GM12878 (cell line): ENCODE results near the gene SNX22. TPM values are rescaled to one million over a fixed set of nuclear protein-coding genes. Genes with fewer than 3 reads are reported as not detected.

Source experiments
- ATF7 ChIP-seq: fragments of 450-650 bp; IDR thresholded peaks from 2 replicates; pipeline ENCODE4 v1.6.1; 2016; ENCODE audit warnings: low read depth, mild to moderate bottlenecking
- CBX5 ChIP-seq: sonication (generic); IDR thresholded peaks from 2 replicates; pipeline ENCODE4 v1.6.1; 2016; ENCODE audit warnings: low read depth, moderate library complexity, mild to moderate bottlenecking, inconsistent platforms
- CEBPB ChIP-seq, 2 experiments: fragments of 150-350 bp in 1 of 2; IDR thresholded peaks; 2 replicates each; pipeline ENCODE4 v1.6.1; 2012 to 2014; ENCODE audit warnings: low read depth in 2 of 2, low read length in 2 of 2, borderline replicate concordance in 1 of 2, inconsistent platforms in 1 of 2
- CHD1 ChIP-seq: IDR thresholded peaks from 2 replicates; pipeline ENCODE4 v1.6.1; 2012; ENCODE audit warnings: low read depth, low read length, improper control_type of control experiment
- CHD2 ChIP-seq: IDR thresholded peaks from 2 replicates; pipeline ENCODE4 v1.6.1; 2011; ENCODE audit warnings: low read depth, low read length, improper control_type of control experiment, borderline replicate concordance
- EGR1 ChIP-seq, 2 experiments: IDR thresholded peaks; 1 replicate in 1 of 2; 2 replicates in 1 of 2; pipeline ENCODE4 v1.6.1; 2011 to 2012; ENCODE audit warnings: low read depth in 2 of 2, low read length in 2 of 2, borderline replicate concordance in 1 of 2, mild to moderate bottlenecking in 1 of 2, moderate library complexity in 1 of 2
- EP300 ChIP-seq, 2 experiments: fragments of 150-350 bp in 1 of 2; IDR thresholded peaks; 2 replicates each; pipeline ENCODE4 v1.6.1; 2011 to 2012; ENCODE audit warnings: low read depth in 2 of 2, low read length in 2 of 2, borderline replicate concordance in 1 of 2, improper control_type of control experiment in 1 of 2, inconsistent platforms in 1 of 2; ENCODE audit not compliant: control insufficient read depth in 1 of 2
- FOS ChIP-seq: IDR thresholded peaks from 3 replicates; pipeline ENCODE4 v1.6.1; 2011; ENCODE audit warnings: borderline replicate concordance; ENCODE audit not compliant: insufficient read length; ENCODE audit errors: extremely low read depth
- HDAC2 ChIP-seq: fragments of 200-600 bp; sonication (generic); IDR thresholded peaks from 2 replicates; pipeline ENCODE4 v1.6.1; 2017
- IRF5 ChIP-seq: fragments of 450-650 bp; IDR thresholded peaks from 2 replicates; pipeline ENCODE4 v1.6.1; 2017; ENCODE audit warnings: borderline replicate concordance
- KDM1A ChIP-seq: fragments of 200-600 bp; sonication (generic); IDR thresholded peaks from 2 replicates; pipeline ENCODE4 v1.6.1; 2016; ENCODE audit warnings: borderline replicate concordance
- LARP7 ChIP-seq: fragments of 450-650 bp; IDR thresholded peaks from 2 replicates; pipeline ENCODE4 v1.6.1; 2017; ENCODE audit warnings: mild to moderate bottlenecking
- MYC ChIP-seq: IDR thresholded peaks from 2 replicates; pipeline ENCODE4 v1.6.1; 2011; ENCODE audit warnings: mild to moderate bottlenecking, low read length, moderate library complexity, inconsistent platforms; ENCODE audit not compliant: insufficient read depth, insufficient replicate concordance, insufficient read length, severe bottlenecking
- RELB ChIP-seq: fragments of 450-650 bp; IDR thresholded peaks from 2 replicates; pipeline ENCODE4 v1.6.1; 2017; ENCODE audit warnings: low read depth, mild to moderate bottlenecking, moderate library complexity
- RFX5 ChIP-seq: IDR thresholded peaks from 2 replicates; pipeline ENCODE4 v1.6.1; 2011; ENCODE audit warnings: low read depth, low read length, improper control_type of control experiment
- SMARCA5 ChIP-seq: fragments of 450-650 bp; IDR thresholded peaks from 2 replicates; pipeline ENCODE4 v1.6.1; 2017; ENCODE audit warnings: mild to moderate bottlenecking
- SRF ChIP-seq, 2 experiments: IDR thresholded peaks; 2 replicates each; pipeline ENCODE4 v1.6.1; 2011; ENCODE audit warnings: low read depth in 2 of 2, low read length in 2 of 2, mild to moderate bottlenecking in 1 of 2, moderate library complexity in 1 of 2
- ZNF207 ChIP-seq: fragments of 450-650 bp; IDR thresholded peaks from 2 replicates; pipeline ENCODE4 v1.6.1; 2014; ENCODE audit warnings: antibody characterized with exemption, mild to moderate bottlenecking, borderline replicate concordance
- polyA plus RNA-seq, 11 experiments: library from polyadenylated mRNA; depleted of rRNA in 4 of 11; unstranded in 6 of 11; stranded (reverse) in 5 of 11; fragments of >200 nt; fragmentation: Nextera tagmentation in 4 of 11; fragmentation: Illumina TruSeq in 1 of 11; extraction: Ambion mirVana in 4 of 11; extraction: Trizol in 1 of 11; gene quantifications; 1 replicate in 1 of 11; 2 replicates in 10 of 11; pipeline versions ENCODE4 v1.2.1 to v1.2.3, GENCODE V29; 2011 to 2016; ENCODE audit warnings: inconsistent platforms in 2 of 11, missing spikeins in 2 of 11, low read depth in 1 of 11
- total RNA-seq, 4 experiments: library from RNA; depleted of rRNA in 3 of 4; stranded (reverse); fragments of >200 nt in 3 of 4; fragmentation: Illumina TruSeq in 1 of 4; extraction: Trizol in 1 of 4; gene quantifications; 2 replicates each; pipeline versions ENCODE4 v1.2.1 to v1.2.3, GENCODE V29; 2013 to 2021
- TF ChIP-seq, protein P1 (sequence below), 3 experiments: IDR thresholded peaks in 2 of 3; conservative IDR thresholded peaks in 1 of 3; 2 replicates each; pipeline ENCODE4 v1.5.1; 2011; ENCODE audit warnings: low read depth in 3 of 3, low read length in 3 of 3, mild to moderate bottlenecking in 3 of 3, control low read depth in 2 of 3, moderate library complexity in 2 of 3, inconsistent platforms in 1 of 3, mixed read lengths in 1 of 3; ENCODE audit not compliant: control insufficient read depth in 2 of 3, insufficient read depth in 1 of 3; ENCODE audit errors: extremely low read depth in 1 of 3
- TF ChIP-seq, protein P2 (sequence below): fragments of 450-650 bp; formaldehyde crosslinking; IDR thresholded peaks from 2 replicates; pipeline ENCODE4 v1.4.0; 2020; ENCODE audit warnings: mild to moderate bottlenecking, moderate library complexity

SNX22 gene
- total and polyA plus RNA-seq, 10 of the 15 experiments (the other 5 are each of a cell fraction or from before 2014, with no cell fraction given): 4.4 to 29.0 (median 8.7) TPM

DNA sequence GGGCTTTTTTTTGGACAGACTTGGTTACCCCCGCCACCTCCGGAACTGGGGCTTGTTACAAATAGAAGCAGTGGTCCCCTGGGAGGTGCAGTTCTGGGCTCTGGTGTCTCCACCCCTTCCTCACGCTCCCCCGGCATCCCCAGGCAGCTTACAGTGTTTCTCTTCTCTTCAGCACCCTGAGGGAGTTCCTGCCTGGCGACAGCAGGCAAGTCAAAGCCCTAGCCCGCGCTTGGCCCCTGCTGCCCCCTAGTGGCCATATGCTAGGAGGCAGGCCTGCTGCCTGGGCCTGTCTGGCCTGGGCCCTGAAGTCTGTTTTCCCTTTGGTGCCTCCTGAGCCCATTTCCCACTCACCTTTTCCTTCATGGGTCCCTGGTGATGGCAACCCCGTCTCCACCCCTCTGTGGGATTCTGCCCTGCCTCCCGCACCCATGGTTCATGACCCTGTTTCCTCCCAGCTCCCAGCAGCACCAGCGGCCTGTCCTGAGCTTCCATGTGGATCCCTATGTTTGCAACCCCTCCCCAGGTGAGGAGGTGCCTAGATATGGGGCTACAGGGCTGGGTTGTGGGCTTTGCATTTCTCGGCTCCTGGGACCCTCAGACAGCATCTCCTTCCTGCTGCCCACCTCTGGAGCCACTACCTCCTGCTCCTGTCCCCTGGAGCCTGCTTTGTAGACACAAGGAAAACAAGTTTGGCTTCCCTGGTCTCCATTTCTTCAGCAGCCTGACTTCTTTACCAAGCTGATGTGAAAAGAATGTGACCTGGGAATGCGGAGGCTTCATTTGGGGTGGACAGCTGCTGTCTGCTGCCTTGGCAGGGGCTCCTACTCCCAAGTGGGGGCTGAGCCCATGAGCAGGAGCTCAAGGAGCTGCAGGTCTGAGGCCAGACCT, 2.2 kb downstream of the SNX22 start (continued):
- TF ChIP-seq SMARCA5 (peak; percentile 95), RFX5 (peak; percentile 68; the same call in 1 of the 2 replicates), LARP7 (peak; percentile 82), SRF (IDR thresholded peaks at IDR 0.05; ENCODE audit: low read depth in 2 of 2, low read length in 2 of 2) (no peak), IRF5 (no peak), CBX5 (no peak), KDM1A (no peak), HDAC2 (no peak), FOS (no peak), ATF7 (no peak), CEBPB (IDR thresholded peaks at IDR 0.05; ENCODE audit: borderline replicate concordance in 1 of 2, low read depth in 2 of 2, low read length in 2 of 2) (no peak), EP300 (IDR thresholded peaks at IDR 0.05; ENCODE audit: borderline replicate concordance in 1 of 2, control insufficient read depth in 1 of 2, low read depth in 2 of 2, low read length in 2 of 2) (no peak), RELB (no peak), ZNF207 (peak; percentile 50; the same call in 1 of the 2 replicates), CHD1 (no peak), CHD2 (no peak), EGR1 (IDR thresholded peaks at IDR 0.05; ENCODE audit: borderline replicate concordance in 1 of 2, low read depth in 2 of 2, low read length in 2 of 2) (no peak), MYC (no peak)
- TF ChIP-seq, protein P1, sequence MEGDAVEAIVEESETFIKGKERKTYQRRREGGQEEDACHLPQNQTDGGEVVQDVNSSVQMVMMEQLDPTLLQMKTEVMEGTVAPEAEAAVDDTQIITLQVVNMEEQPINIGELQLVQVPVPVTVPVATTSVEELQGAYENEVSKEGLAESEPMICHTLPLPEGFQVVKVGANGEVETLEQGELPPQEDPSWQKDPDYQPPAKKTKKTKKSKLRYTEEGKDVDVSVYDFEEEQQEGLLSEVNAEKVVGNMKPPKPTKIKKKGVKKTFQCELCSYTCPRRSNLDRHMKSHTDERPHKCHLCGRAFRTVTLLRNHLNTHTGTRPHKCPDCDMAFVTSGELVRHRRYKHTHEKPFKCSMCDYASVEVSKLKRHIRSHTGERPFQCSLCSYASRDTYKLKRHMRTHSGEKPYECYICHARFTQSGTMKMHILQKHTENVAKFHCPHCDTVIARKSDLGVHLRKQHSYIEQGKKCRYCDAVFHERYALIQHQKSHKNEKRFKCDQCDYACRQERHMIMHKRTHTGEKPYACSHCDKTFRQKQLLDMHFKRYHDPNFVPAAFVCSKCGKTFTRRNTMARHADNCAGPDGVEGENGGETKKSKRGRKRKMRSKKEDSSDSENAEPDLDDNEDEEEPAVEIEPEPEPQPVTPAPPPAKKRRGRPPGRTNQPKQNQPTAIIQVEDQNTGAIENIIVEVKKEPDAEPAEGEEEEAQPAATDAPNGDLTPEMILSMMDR (IDR thresholded peaks at IDR 0.05 in 2 of 3, conservative IDR thresholded peaks at IDR 0.05 in 1 of 3; ENCODE audit: control insufficient read depth in 2 of 3, extremely low read depth in 1 of 3, insufficient read depth in 1 of 3, low read depth in 3 of 3, low read length in 3 of 3): peak; percentile 99; a peak in 5 of 6 replicates
- TF ChIP-seq, protein P2, sequence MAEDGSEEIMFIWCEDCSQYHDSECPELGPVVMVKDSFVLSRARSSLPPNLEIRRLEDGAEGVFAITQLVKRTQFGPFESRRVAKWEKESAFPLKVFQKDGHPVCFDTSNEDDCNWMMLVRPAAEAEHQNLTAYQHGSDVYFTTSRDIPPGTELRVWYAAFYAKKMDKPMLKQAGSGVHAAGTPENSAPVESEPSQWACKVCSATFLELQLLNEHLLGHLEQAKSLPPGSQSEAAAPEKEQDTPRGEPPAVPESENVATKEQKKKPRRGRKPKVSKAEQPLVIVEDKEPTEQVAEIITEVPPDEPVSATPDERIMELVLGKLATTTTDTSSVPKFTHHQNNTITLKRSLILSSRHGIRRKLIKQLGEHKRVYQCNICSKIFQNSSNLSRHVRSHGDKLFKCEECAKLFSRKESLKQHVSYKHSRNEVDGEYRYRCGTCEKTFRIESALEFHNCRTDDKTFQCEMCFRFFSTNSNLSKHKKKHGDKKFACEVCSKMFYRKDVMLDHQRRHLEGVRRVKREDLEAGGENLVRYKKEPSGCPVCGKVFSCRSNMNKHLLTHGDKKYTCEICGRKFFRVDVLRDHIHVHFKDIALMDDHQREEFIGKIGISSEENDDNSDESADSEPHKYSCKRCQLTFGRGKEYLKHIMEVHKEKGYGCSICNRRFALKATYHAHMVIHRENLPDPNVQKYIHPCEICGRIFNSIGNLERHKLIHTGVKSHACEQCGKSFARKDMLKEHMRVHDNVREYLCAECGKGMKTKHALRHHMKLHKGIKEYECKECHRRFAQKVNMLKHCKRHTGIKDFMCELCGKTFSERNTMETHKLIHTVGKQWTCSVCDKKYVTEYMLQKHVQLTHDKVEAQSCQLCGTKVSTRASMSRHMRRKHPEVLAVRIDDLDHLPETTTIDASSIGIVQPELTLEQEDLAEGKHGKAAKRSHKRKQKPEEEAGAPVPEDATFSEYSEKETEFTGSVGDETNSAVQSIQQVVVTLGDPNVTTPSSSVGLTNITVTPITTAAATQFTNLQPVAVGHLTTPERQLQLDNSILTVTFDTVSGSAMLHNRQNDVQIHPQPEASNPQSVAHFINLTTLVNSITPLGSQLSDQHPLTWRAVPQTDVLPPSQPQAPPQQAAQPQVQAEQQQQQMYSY (CRISPR knock-in tag): no peak
